HG03460 (cell line): ENCODE results near the gene TMOD1.
"Not testable (repeated sequence)": the region's sequence is repeated elsewhere in the genome, so short reads cannot be mapped to it uniquely, and the experiment has no call there.

Source experiments
- ATAC-seq: cut with Tn5 transposase; IDR thresholded peaks from one replicate; pipeline ENCODE4 v1.9.1; 2021; ENCODE audit not compliant: unreplicated experiment

TMOD1 gene

DNA sequence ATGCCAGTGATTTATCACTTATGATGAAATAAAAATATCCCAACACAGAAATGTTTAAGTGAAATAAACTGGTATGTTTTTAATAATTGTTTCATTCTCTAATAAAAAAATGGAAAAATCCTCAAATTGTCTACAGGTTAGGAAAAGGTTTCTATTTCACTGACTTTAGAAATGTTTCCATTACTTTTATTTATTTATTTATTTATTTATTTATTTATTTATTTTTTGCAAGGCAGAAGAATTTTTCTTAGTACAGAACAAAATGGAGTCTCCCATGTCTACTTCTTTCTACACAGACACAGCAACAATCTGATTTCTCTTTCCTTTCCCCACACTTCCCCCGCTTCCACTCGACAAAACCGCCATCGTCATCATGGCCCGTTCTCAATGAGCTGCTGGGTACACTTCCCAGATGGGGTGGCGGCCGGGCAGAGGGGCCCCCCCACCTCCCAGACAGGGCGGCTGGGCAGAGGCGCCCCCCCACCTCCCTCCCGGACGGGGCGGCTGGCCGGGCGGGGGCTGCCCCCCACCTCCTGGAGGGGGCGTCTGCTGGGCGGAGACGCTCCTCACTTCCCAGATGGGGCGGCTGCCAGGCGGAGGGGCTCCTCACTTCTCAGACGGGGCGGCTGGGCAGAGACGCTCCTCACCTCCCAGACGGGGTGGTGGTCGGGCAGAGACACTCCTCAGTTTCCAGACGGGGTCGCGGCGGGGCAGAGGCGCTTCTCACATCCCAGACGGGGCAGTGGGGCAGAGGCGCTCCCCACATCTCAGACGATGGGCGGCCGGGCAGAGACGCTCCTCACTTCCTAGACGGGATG, 3.7 kb upstream of the TMOD1 start:
- ATAC-seq: not testable (repeated sequence)

DNA sequence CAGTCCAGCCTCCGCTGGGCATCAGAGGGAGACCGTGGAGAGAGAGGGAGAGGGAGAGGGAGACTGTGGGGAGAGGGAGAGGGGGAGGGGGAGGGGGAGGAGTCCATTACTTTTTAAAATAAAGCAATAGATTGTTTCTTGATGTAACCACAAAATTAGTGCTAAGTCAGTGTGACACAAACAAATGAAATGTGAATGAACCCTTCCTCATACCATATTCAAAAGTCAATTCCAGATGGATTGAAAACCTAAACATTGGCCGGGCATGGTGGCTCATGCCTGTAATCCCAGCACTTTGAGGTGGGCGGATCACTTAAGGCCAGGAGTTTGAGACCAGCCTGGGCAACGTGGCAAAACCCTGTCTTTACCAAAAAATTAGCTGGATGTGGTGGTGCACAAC, 2.6 kb upstream of the TMOD1 start:
- ATAC-seq: not testable (repeated sequence)

DNA sequence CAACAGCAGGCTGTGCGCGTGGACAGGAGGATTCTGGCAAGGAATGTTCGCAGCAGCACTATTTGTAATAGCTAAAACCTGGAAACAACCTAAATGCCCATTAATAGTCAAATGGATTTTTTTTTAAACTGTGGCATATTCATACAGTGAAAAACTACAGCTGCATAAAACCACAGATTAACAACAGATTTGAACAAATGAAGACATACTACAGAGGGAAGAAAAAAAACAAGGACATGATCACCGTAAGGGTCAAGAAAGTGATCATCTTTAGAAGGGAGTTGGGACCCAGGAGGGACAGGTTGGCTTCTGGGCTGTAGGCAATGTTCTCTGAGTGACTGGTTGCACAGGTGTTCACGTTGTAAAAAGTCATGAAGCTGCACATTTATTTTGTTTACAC, 1.2 kb upstream of the TMOD1 start:
- ATAC-seq: no peak

DNA sequence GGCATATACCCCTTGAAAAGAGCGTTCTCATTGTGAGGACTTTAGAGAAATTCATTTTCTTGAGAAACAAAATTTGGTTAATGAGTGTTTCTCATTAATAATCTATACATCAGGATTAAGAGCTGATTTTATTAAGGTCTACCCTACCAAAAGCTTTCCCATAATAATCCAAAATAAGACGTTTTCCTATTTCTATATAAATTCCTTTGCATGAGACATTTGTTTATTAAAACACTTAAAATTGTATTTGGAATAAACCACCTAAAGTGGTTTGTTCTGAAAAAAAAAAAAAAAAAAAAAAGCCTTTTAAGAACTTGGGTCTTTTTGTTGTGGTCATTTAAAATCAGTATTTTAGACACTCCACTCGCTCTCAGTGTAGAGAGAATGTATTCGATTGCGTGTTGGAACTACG, 695 bp upstream of the TMOD1 start:
- no peak for ATAC-seq

DNA sequence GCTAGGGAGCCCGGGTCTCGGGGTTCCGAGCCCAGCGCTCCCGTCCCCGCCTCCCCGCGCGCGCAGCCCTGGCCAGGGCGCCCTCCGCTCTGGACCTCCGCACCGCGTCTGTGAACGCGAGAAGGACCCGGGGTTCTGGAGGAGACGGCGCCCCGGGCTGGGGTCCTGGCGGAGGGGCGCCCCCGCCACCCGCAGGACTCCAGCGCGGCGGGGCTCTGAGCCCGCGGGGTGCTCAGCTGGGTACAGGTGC, 431 bp downstream of the TMOD1 start:
- peak; percentile 35 for ATAC-seq

DNA sequence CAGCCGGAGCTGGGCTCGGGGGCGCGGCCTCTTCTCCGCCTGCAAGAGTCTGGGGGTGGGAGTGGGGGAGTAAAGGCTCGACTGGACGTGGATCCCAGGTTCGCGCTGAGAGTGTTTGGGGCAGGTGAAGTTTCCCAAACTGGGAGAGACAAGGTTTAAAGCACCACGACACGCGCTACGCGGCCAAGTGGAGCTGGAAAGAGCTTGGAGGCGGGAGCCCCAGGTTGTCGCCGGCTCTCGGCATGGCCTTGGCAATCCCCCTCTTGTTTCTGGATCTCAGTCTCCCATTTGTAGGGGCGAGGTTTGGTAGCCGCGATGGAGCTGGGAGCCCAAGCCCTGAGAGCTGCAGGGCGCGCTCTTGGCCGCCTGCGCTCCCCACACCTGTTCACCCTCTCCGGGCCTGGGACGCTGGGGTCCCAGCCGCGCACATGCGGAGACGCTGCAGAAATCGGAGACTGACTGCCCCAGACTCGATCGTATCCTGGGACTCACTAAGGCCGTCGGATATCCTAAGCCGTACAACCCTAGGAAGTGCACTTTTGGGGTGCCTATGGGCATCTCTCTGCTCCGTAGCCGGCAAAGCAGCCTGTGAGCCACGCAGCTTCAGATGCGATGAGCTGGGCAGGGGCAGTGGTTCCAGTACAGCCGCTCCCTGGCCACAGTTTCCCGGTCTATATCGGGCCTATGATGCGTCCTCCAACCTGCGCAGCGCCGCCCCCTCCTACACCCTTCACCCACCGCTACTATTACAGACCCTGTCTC, 937 bp downstream of the TMOD1 start:
- no peak for ATAC-seq

DNA sequence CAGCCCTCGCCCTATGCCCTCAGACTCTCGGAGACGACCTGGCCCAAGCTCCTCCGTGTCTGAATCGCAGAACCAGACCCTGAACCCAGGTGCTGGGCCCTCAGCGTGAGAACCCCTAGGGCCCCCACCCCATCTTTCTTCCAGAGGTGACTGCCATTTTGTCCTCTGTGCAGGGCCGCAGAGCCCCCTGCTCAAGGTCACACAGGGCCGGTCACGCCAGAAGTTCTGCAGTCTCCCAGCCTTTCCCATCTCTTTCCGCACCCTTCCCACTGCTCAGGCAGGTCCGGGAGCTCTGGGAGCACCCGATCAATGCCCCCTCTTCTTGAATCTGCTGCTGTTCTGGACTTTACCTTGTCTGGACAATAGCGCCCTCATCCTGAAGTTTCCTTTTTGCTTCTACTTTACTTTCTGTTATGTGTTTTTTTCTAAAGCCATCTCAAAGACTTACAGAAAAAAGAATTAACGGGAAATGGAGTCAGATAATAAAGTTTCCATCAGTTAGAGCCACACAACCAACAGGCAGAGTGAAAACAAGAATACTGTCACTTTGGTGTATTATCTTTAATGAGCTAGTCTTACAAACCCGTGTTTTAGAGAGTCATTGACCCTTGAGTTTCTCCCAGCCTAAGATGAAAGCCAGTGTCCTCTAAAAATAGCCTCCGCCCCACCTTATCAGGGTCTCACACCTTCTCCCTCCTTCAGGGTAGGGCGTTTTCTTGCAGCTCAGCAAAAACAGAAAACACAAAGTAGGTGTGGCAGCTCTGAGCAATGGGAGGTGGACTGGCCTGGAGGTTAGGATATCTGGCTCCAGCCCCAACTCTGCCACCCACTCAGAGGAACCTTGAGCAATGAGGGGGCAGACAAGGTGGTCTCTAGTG, 1.8 kb downstream of the TMOD1 start:
- ATAC-seq: no peak

DNA sequence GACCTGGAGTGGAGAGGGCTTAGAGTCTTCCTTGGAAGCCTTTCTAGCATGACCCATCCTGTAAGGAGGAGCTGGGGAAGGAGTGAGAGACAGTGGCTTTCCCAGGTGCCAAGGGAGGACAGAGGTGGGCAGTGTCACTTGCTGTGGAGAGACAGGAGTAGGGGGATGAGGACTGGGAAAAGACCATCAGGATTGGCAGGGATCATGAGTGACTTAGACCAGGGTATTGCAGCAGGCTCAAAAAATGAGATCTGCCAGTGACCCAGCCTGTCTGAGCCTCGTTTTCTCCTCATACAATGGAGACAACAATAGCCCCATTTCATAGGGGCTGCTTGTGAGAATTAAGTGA, 2.4 kb downstream of the TMOD1 start:
- no peak for ATAC-seq

DNA sequence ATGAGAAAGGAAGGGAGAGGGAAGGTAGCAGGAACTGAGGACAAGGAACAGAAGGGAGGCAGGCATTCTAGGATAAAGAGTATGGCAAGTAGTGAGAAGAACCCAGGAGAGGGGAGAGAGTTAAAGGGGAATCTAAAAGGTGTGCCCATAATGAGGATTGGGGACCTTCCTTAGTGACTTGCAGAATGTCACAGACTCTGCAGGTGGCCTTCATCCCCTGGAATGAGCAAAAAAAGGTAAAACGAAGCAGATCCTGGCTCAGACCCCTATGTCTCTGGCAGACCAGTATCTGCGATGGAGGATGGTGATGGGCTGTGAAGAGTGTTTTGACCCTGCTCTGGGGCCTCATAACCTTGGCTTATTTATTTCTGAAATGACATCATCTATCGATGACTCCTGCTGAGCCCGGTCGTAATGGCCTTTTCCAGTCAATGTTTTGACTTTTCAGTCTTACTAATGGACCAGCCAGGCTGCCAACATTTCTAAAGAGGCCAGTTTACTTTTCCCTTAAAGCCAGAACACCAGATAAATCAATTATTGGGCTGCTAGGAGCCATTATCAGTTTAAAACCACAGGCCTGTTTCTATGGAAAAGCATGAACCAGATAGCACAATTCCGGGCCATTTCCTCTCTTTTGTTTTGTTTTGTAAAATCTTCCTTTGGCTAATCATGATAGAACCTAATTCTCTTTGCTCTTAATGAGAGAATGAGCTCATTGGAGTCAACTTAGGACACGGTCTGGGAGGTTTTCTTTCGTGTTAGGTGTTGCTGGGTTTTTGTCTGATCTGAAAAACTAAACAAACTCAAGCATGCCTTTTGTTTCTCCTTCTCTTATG, 3.1 kb downstream of the TMOD1 start:
- ATAC-seq: no peak

DNA sequence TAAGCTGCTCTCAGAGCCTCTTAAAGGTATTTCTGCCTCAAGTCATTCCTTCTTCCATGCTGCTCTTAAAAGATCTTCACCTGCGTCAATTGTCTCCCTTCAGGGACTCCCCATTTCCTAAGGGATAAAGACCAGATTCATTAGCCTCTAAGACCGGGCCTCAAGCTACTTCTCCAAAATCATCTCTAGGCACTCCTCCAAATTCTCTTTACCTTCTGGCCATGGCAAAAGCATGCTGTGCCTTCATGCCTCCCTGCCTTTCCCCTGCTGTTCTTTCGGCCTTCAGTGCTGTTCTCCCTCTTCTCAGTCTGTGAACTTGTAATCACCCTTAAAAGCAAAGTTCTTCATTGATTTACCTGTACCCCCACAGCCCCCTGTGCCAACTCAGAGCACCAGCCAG, 4.4 kb downstream of the TMOD1 start:
- no peak for ATAC-seq

DNA sequence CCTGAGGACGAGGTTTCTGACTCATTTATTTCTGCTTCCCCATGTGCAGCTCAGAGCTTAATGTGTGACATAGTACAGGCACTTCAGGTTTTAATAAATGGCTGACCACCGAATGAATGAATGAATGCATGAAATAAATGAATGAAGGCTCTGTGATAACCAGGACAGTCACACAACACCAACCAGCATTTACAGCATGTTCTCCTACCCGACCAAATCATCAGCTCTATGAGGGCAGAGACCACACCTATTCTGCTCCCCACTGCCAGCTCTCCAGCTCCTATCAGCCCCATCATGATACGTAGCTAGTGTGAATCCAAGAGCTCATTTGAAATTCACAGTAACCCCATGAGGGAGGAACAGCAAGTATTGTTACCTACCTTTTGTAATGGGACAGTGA, 4.8 kb downstream of the TMOD1 start:
- ATAC-seq: no peak

DNA sequence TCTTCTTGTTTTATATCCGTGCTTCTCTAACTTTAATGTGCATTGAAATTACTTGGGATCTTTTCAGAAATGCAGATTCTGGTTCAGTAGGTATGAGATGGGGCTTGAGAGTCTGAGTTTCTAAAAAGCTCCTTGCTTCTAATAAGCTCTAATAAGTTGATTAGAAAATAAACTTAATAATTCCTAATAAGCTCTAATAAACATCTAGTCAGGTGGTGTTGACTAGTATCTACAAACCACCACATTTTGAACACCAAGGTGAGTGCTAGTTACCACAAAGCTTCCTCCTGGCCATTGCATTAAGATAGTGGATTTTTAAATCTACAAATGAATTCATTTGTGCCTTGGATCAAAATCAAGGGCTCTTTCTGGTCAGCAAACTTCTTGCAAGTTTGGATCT, 5.3 kb downstream of the TMOD1 start:
- ATAC-seq: no peak

DNA sequence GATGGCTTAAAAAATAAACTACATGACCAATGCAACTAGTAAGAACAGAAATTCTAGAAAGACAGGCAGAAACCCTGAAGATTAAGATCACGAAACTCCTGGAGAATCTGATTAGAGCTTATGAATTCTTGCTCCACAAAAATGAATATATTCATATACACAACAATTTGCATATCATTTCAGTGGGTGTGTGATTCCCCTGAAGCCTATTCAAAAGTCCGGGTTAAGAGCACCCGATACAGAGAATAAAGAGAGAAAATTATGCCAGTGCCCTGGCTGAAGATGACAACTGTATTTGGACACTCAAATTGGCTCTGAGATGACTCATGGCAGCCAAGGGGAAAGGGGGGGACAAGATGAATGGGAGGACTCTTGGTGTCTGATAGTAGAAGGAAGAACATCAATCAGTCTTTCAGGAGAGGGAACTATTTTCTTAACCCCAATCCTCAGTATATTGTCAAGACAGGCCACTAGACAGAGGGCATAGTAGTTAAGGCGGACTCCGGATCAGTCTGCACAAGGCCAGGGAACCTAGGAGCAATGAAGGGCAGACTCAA, 6.0 kb downstream of the TMOD1 start:
- ATAC-seq: no peak

DNA sequence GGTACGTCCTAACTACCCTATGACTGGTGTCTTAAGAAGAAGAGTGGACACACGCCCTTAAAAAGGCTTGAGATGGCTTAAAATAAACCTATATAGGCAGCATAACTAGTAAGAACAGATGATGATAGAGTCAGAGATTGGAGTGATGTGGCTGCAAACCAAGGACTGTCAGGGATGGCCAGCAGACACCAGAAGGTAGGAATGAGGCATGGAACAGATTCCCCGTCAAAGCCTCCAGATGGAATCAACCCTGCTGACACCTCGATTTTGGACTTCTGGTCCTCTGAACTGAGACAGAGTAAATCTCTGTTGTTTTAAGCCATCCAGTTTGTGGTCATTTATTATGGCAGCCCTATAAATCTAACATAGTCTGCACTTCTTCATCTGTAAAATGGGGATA, 7.4 kb downstream of the TMOD1 start:
- no peak for ATAC-seq

DNA sequence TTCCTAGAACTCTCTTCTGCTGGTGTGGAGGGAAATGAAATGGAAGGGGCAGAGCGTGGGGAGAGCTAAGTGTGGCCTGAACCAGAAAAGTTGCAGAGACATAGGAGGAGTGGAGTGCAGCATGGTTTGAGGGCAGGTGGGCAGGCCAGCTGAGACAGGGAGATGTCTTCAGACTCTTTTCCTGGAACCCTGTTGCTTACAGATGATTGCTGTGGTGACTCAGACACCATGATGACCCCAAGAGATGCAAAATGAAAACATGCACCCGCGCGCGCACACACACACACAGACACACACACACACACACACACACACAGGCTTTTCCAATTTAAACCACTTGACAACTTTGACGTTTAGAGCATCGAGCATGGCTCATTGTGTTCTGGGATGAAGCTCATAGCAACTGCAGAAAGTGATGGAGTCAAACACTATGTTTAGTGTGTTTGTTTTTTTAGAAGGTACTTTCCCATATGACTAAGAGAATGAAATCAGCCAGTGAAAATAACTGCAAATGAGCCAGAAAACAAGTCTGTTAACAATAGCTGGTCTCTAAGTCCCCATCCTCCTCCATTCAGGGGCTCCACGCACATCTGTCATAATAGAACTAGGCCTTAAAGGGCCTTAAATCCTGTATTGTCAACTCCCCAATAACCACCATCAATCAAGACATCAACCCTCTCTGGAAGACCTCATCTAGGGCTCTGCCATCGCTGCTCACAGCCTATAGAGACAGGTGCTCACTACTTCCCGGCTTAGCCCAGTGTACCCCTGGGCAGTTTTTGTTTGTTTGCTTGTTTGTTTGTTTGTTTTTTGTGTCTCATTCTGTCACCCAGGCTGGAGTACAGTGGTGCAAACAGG, 9.6 kb downstream of the TMOD1 start:
- no peak for ATAC-seq

DNA sequence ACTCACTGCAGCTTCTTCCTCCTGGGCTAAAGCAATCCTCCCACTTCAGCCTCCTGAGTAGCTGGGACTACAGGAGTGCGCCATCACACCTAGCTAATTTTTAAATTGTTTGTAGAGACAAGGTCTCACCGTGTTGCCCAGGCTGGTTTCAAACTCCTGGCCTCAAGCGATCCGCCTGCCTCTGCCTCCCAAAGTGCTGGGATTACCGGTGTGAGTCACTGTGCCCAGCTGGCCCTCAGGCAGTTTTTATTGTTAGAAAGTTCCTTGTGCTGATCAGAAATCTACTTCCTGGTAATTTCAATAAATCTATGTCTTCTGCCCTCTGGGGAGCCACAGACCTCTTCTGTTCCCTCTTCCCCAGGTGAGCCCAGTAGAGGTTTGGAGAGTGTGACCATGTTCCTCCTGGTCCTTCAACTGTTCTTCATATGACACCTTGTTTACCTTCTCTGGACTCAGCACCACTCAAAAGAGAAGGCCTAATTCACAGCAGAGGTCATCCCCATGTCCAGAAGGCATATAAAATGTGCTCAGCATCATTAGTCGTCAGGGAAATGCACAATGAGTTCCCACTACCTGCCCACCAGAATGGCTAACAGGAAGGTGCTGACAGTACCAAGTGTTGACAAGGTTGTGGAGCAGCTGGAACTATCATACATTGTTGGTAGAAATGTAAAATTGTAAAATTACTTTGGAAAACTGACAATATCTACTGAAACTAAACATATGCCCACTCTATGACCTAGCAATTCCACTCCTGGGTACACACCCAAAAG, 10.4 kb downstream of the TMOD1 start:
- ATAC-seq: no peak

DNA sequence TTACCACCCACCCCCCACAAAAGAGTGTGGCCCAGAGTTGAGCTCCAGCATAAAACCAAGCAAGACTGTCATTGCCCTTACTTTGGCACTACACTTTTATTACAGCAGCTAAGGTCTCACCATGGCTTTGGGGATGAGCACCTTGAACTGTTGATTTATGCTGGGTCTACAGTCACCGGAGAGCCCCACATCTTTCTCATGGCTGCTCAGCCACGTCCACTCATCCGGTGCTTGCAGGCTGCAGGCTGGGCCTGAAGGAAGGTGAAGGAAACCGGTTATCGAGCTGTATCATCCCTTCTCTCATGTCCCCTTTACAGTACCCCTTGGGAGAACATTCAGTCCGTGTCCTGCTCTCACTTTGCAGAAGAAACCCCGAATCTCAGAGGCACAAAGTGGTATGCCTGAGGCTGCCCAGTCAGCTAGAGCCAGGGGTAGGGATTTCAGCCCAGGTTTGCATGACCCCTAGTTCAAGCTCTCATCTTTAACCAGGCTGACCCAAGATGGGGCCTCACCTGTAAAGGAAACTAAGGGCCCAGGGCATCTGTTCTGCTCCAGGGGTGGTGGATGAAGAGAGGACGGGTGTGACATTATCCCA, 11.6 kb downstream of the TMOD1 start:
- no peak for ATAC-seq

DNA sequence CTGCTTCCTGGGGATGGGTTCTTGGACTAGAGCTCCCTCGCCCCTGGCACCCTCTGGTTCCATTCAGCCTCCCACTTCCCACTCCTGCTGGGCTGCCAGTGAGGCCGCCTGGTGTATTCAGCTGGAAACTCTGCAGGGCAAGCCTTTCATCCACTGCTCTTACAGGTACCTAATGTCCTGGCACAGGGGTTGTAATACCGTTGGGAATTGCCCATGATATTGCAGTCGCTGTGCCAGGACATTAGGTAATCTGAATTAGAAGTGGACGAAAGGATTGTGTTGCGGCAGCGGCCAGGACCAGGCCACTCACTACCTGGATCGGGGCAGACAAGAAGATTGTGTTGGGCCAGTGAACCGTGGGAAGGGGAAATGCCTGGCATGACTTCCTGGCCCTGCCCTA, 13.1 kb downstream of the TMOD1 start:
- no peak for ATAC-seq

DNA sequence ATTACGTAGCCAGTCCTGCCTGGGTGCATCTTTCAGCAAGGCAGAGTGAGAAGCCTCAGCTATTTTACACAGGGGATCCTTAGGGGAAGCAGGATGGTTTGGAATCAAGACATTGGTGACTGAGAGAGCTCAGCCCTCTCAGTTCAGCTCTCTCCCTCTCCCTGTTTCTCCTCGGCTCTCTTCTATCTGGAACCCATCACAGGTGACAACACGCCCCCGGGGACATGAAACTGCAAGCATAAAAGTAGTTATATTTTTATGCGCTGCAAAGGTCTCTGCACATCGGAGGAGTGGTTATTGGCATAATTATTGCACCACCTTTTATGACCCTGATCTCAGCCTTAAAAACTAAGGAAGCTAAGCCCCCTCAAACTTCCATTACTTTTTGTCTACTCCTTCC, 14.2 kb downstream of the TMOD1 start:
- ATAC-seq: no peak
